ENCODE measurements around the gene MGA.

- TF ChIP-seq POLR2A (IDR thresholded peaks at IDR 0.05), result no peak
- TF ChIP-seq CTCF (IDR thresholded peaks at IDR 0.05), result no peak
These were observed 73.9 kb downstream of the MGA start for GRCh38 chr15:41734079-41734478.
